HG02798 (cell line): ENCODE results near the gene STX16.

ENCODE experiments used
- ATAC-seq: cut with Tn5 transposase; IDR thresholded peaks from one replicate; pipeline ENCODE4 v1.9.1; 2021; ENCODE audit warnings: mild to moderate bottlenecking; ENCODE audit not compliant: unreplicated experiment, poor library complexity

STX16 gene, protein sequence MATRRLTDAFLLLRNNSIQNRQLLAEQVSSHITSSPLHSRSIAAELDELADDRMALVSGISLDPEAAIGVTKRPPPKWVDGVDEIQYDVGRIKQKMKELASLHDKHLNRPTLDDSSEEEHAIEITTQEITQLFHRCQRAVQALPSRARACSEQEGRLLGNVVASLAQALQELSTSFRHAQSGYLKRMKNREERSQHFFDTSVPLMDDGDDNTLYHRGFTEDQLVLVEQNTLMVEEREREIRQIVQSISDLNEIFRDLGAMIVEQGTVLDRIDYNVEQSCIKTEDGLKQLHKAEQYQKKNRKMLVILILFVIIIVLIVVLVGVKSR

GRCh38 chr20:58650776-58651558 is at the start of gene STX16:
TSS of gene STX16 (plus strand) at chr20:58651283. CDS start at chr20:58652007, 724 bp downstream.
- ATAC-seq = peak; percentile 80

DNA sequence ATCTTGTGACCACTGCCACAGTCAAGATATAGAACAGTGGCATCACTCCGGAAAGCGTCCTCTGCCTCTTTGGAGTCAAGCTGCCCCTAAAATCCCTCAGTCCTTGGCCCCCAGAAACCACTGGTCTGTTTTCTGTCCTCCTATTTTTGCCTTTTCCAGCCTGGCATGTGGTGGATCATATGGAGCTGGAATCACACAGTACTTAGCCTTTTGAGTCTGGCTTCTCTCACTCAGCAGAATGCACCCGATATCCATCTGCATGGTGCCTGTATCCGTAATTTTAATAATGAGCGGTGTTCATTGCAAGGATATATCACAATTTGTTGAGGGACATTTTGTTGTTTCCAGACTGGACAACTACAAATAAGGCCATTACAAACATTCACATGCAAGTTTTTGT is 49.0 kb upstream of the STX16 start:
- no peak for ATAC-seq

- no peak for ATAC-seq
Measured at GRCh38 chr20:58603721-58604120, 47.4 kb upstream of the STX16 start.

DNA sequence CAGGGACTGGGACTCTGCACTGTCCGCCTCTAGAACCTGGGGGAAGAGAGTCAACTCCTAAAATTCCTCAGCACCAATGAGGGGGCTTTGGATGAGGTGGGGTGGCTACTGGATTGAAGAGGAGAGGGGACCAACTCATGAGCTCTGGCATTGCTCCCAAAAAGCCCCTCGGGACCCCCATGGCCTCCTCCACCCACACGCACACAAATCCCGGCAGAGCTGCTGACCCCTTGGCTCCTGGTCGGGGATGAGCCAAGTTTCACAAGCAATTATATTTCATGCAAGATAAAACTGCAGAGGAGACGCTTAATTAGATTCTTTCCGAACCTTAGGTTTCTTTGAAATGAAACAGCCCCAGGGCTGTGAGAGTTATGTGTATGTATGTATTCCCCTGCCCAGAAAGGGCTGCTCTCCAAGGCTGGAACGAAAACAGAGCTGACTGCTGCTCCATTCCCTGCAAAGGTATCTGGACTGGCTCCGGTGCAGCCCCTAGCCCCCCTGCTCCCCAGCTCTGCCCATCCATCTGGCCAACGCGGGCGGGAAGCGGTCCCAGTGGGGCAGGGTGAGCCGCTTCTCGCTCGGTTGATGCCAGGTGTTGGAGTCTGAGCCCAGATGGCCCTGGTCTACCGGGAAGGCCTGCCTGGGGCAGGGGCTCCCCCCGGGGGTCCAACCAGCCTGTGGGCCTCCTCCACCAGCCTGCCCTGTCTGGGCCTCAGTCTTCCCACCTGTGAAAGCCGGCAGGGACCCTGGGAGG is 46.8 kb upstream of the STX16 start:
- ATAC-seq = no peak

- no peak for ATAC-seq
Measured at GRCh38 chr20:58605292-58606065, 45.6 kb upstream of the STX16 start.

DNA sequence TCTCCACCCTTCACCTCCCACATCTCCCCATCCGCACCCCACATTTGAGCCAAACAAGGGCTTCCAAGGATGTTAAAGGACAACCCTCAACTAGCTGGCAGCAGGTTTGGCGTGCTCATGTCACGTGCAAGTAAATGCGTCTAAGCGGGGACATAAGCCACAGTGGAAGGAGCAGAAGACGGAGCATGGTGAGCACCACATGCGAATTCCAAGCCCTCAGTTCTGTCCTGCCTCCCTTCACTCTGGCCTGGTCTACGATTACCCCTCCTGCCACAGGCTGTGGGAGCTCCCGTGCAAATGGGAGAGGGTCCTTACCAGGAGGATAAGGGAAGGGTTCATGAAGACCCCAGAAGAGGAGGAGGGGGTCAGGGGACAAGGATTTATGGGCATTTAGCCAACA is 44.9 kb upstream of the STX16 start:
- no peak for ATAC-seq

DNA sequence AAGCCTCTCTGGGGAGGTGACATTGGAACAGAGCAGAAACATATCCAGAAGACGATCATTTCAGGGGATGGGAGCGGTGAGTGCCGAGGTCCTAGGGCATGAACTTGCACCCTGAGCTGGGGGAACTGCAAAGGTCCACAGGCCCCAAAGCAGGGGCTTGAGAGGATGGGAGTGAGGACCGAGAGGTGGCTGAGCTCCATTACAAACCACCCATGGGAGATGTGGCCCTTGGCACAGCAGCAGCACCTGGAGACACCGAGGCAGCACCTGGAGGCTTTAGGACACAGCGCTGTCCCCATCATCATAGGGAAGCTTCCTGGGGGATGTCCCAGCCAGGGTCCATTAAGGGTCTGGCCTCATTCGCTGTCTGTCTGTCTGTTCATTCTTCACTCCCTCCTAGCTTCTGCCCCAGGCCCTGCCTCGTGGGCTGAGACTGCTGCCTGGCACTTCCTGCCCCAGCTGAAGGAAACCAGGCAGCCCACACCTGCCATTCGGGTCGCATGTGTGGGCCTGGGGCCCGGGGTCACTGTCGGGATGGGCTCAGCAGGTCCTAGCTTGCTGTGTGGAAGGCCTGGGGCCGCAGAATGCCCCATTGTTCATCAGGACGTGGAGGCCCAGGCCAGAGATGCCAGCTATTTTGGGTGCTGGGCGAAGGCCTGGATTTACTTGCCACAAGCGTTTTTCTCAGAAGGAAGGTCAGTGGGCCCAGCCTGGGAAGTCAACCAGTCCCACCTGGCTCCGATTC is 42.8 kb upstream of the STX16 start:
- ATAC-seq = no peak

DNA sequence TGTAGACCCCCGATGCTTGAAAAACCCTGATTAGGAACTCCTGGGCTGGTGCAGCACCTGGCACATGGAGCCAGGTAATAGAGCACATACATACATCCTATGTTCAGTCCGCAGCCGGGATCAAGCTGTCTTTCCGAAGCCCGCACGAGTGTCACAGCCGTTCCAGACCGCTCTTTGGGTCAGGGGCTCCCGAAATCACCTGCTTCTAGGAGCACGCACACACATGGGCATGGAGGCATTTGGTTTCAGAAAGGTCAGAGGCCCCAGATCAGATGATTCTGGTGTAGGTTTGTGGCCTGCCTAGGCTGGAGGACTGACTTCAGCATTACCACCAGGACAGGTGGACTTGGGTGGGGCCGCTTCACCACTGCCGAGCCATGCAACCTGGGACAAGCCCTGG is 42.1 kb upstream of the STX16 start:
- ATAC-seq = no peak

DNA sequence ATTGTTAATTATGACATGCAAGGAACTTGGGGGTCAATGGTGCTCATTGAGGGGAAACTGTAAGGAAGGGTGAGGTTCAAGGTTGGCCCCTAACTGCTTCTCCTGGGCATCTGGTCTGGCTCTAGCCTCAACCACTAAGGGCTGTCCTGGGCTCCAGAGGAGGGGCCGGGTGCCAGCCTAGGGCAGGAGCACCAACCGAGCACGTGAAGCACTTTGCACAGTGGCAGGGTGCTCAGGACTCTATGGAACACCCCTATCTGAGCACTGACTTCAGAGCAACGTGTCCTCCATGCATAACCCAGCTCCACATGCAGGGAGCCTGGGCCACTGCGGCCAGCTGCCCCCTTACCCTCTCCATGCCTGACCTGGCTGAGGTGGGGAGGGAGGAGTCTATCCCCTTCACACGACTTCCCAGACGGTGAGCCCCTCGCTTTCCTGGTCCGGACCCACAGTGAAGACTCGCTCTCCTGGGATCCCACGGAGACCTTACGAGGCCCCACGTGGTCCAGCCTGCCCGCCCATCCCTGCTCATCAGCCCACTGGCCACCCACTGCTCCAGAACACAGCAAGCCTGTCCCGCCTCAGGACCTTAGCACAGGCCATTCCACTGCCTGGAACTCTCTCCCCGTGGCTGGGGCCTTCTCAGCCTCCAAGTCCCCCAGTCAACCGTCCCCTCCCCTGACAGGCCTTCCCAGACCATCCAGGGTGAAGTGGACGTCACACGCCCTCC is 40.8 kb upstream of the STX16 start:
- no peak for ATAC-seq

GRCh38 chr20:58610811-58611210 is 40.3 kb upstream of the STX16 start:
- no peak for ATAC-seq

GRCh38 chr20:58611236-58612030 is 39.6 kb upstream of the STX16 start:
- ATAC-seq = no peak

DNA sequence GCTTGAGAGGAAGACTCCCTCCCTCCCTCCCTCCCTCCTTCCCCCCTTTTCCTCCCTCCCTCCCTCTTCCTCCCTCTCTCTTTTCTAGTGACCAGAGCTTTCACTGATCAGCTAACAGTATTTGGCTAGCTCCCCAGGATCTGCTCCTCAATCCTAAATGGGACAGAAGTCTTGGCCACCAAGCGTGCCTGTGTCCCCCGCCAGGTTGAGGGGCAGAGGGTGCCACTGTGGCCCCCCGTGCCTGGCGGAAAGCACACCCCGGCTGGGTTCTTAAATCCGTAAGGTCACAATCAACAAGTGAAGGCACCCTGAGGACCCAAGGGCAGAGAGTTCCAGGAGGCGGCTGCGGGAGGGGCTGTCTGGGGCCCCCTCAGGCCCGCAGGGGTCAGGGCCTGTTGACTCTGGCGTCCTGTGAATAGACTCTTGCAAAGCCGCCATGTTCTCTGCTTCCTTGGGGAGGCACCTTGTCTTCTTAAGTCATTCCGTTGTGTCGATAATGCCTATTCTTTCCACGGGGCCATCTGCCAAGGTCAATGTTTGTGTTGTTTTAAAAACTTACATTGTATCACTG is 38.9 kb upstream of the STX16 start:
- no peak for ATAC-seq

GRCh38 chr20:58613061-58613854 is 37.8 kb upstream of the STX16 start:
- ATAC-seq = no peak

DNA sequence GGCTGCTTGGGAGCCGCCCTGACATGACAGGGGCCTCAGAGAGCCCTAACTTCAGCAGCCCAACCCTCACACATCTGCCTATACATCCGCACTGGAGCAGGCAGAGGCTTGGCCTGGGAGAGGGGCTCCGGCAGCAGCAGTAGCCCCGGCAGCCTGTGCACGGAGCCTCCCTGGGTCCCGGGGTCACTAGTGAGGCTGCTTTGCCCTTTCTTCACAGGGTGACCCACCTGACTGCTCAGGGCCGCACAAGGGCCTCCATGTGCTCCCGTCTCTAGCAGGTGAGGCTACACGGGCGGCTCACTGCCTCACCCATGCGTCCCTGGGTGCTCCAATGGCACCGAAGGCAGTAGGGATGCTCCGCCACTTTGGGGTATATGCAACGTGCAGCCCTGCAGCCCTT is 36.7 kb upstream of the STX16 start:
- ATAC-seq = no peak

- ATAC-seq = no peak
Measured at GRCh38 chr20:58614984-58615760, 35.9 kb upstream of the STX16 start.

DNA sequence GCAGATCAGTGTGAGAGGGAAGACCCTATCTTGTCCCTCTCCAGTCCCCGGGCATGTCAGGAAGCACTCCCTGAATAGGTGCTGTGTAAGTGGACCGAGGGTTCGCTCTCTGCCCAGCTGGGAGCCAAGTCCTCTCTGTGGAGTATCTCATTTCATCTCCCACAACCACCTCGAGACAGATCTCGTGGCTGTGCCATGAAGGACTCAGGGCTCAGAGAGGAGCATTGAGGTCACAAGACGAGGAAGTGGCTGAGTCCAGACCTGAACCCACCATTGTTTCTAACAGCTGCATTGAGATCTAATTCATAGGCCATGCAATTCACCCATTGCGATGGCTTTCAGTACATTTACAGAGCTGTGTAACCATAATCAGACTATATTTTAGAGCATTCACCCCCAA is 34.7 kb upstream of the STX16 start:
- ATAC-seq = no peak
